Measurements from ENCODE around the gene MAZ.

MAZ gene

DNA sequence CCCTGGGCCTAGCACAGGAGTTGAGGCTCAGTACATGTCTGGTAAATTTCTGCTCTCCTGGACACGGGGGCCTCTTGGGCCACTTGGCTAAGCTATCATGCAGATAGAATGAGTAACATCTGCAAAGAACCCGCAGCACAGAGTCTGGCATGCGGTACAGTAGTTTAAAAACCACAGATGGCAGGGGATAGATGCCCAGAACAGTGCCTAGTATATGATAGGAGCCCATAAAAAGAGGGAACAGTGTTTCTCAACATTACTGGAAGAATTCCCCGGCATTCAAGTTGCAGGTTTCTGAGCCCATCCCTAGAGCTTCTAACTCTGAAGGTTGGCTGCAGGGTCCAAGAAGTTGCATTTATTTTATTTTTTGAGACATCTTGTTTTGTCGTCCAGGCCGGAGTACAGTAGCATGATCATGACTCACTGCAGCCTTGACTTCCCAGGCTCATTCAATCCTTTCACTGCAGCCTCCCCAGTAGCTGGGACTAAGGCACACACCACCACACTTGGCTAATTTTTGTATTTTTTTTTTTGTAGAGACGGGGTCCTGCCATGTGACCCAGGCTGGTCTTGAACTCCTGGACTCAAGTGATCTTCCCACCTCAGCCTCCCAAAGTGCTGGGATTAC lies 50.9 kb downstream of the MAZ start:
- FAIRE-seq (no peak), DNase-seq (ENCODE audit: insufficient read length, low spot score) (no peak)
- no peak for TF ChIP-seq POLR2A (IDR thresholded peaks at IDR 0.05; ENCODE audit: low read depth, low read length)

DNA sequence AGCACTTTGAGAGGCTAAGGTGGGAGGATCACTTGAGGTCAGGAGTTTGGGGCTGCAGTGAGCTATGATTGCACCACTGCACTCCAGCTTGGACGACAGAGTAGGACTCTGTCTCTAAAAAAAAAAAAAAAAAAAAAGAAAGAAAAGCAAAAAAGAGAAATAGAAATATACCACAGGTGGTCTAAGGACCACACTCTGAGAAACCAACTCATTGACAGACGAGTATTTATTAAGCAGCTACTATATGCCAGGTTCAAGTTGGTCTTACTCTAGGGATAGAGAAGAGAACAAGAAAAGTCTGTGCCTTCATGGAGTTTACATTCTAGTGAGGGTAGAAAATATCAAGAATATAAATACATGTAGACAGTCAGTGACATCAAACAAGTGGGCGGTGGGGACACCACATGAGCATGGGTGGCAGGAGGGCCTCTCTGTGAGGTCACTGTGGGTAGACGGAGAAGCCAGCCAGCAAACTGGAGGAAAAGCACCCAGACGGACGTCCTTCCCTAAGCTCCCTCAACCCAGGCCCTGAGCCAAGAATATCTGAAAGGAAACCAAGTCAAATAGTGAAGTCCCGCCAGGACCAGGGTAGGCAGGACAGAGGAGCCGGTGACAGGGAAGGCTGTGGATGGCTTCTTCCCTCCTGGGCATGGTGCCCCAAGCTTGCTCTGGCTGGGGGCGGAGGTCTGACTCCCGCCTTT lies 52.0 kb downstream of the MAZ start:
- no peak for TF ChIP-seq POLR2A (IDR thresholded peaks at IDR 0.05; ENCODE audit: low read depth, low read length)
- FAIRE-seq (no peak), DNase-seq (ENCODE audit: insufficient read length, low spot score) (no peak)

- no peak for TF ChIP-seq POLR2A (IDR thresholded peaks at IDR 0.05; ENCODE audit: low read depth, low read length)
- DNase-seq (ENCODE audit: insufficient read length, low spot score): no peak
- no peak for FAIRE-seq
These were observed 52.6 kb downstream of the MAZ start for GRCh38 chr16:29858974-29859373.

GRCh38 chr16:29860218-29860617 lies 53.9 kb downstream of the MAZ start:
- no peak for TF ChIP-seq POLR2A (IDR thresholded peaks at IDR 0.05; ENCODE audit: low read depth, low read length)
- FAIRE-seq: no peak
- DNase-seq (ENCODE audit: insufficient read length, low spot score): no peak
